Caco-2 (cell line): ENCODE results near the gene FAM131B. TPM values are rescaled to one million over a fixed set of nuclear protein-coding genes. Genes with fewer than 3 reads are reported as not detected.

Source experiments
- BruUV-seq: library from RNA; stranded (reverse); fragments of 400-500 nt; replicated peaks from 2 replicates; lab custom pipeline; 2021; lab: Mats Ljungman, UMichigan
- CTCF ChIA-PET: fragments of 300-600 bp; sonication (Branson Sonifier 250); formaldehyde crosslinking; loops from one replicate; lab custom pipeline; 2022; ENCODE audit warnings: antibody characterized with exemption; lab: Charles Lee
- POLR2A ChIA-PET: fragments of 300-600 bp; sonication (Branson Sonifier 250); formaldehyde crosslinking; loops from one replicate; lab custom pipeline; 2022; ENCODE audit warnings: antibody characterized with exemption; lab: Charles Lee
- DNase-seq, 2 experiments: peaks; one replicate each; pipeline versions ENCODE4 v3.0.0 to v3.0.0-alpha.2; 2020 to 2022
- H3K27me3 ChIP-seq: replicated peaks from 2 replicates; pipeline ENCODE4 v1.6.0; 2011; ENCODE audit warnings: low read length; ENCODE audit not compliant: control insufficient read depth, insufficient read depth
- H3K36me3 ChIP-seq: 2 replicates; pipeline ENCODE4 v1.5.1; 2011; ENCODE audit warnings: low read length; ENCODE audit not compliant: control insufficient read depth, insufficient read depth
- H3K4me1 ChIP-seq: fragments of 250-450 bp; sonication (Bioruptor Pico); 2 replicates; pipeline ENCODE4 v1.5.1; 2020; ENCODE audit warnings: mild to moderate bottlenecking
- H3K4me3 ChIP-seq: 2 replicates; pipeline ENCODE4 v1.5.1; 2011; ENCODE audit warnings: low read depth, mild to moderate bottlenecking, control low read depth, low read length
- H3K9me3 ChIP-seq: fragments of 250-450 bp; sonication (Bioruptor Pico); 2 replicates; pipeline ENCODE4 v1.5.1; 2020; ENCODE audit warnings: mild to moderate bottlenecking, moderate library complexity
- H3K27ac Mint-ChIP-seq: one replicate; pipeline ENCODE4 v1.8.0; 2022; ENCODE audit warnings: mixed read lengths; ENCODE audit not compliant: unreplicated experiment
- H3K27me3 Mint-ChIP-seq: one replicate; pipeline ENCODE4 v1.8.0; 2022; ENCODE audit warnings: mixed read lengths; ENCODE audit not compliant: insufficient read depth, unreplicated experiment
- H3K36me3 Mint-ChIP-seq: one replicate; pipeline ENCODE4 v1.8.0; 2022; ENCODE audit warnings: mild to moderate bottlenecking, mixed read lengths; ENCODE audit not compliant: insufficient read depth, unreplicated experiment
- H3K4me1 Mint-ChIP-seq: one replicate; pipeline ENCODE4 v1.8.0; 2022; ENCODE audit warnings: low read depth, mixed read lengths; ENCODE audit not compliant: unreplicated experiment
- H3K4me3 Mint-ChIP-seq: one replicate; pipeline ENCODE4 v1.8.0; 2022; ENCODE audit warnings: mild to moderate bottlenecking, moderate library complexity, mixed read lengths; ENCODE audit not compliant: unreplicated experiment
- H3K9me3 Mint-ChIP-seq: one replicate; pipeline ENCODE4 v1.8.0; 2022; ENCODE audit warnings: mixed read lengths; ENCODE audit not compliant: unreplicated experiment
- intact Hi-C: fragments of 100-400 bp; cut with micrococcal nuclease; formaldehyde crosslinking; loops from one replicate; pipeline ENCODE4 v1.10.0; 2022; ENCODE audit not compliant: unreplicated experiment
- total RNA-seq: library from RNA; stranded (reverse); gene quantifications from 2 replicates; pipeline ENCODE4 v1.2.3, GENCODE V29; 2022
- TF ChIP-seq, protein P1 (sequence below), 2 experiments: fragments of 200-600 bp in 1 of 2; IDR thresholded peaks; 1 replicate in 1 of 2; 2 replicates in 1 of 2; pipeline versions ENCODE4 v1.5.1 to v1.8.0; 2011 to 2022; ENCODE audit warnings: antibody characterized with exemption in 1 of 2, control low read depth in 1 of 2, inconsistent platforms in 1 of 2, low read depth in 1 of 2, low read length in 1 of 2, mild to moderate bottlenecking in 1 of 2, moderate library complexity in 1 of 2; ENCODE audit not compliant: insufficient read depth in 1 of 2, severe bottlenecking in 1 of 2, unreplicated experiment in 1 of 2

Gene FAM131B
- total RNA-seq, 1 experiment from 2014 or later = 22.3 TPM

GRCh38 chr7:143410521-143411004 lies 48.0 kb upstream of the FAM131B start:
- H3K36me3 Mint-ChIP-seq = peaks cover 12% of the 10 kb centered on the region
- no peak overlapping the region for H3K4me3 ChIP-seq
- H3K4me1 ChIP-seq = peaks cover 49% of the 10 kb centered on the region
- intact Hi-C loops = no loop called here
- no peaks in the 10 kb centered on the region for H3K9me3 ChIP-seq
- no TSS peak for BruUV-seq
- ChIA-PET POLR2A (no interaction called here), CTCF (no interaction called here)
- peak overlapping the region; percentile 16 for H3K27ac Mint-ChIP-seq
- DNase-seq = no peak
- H3K9me3 Mint-ChIP-seq = no peaks in the 10 kb centered on the region
- no peaks in the 10 kb centered on the region for H3K36me3 ChIP-seq
- TF ChIP-seq, protein P1, sequence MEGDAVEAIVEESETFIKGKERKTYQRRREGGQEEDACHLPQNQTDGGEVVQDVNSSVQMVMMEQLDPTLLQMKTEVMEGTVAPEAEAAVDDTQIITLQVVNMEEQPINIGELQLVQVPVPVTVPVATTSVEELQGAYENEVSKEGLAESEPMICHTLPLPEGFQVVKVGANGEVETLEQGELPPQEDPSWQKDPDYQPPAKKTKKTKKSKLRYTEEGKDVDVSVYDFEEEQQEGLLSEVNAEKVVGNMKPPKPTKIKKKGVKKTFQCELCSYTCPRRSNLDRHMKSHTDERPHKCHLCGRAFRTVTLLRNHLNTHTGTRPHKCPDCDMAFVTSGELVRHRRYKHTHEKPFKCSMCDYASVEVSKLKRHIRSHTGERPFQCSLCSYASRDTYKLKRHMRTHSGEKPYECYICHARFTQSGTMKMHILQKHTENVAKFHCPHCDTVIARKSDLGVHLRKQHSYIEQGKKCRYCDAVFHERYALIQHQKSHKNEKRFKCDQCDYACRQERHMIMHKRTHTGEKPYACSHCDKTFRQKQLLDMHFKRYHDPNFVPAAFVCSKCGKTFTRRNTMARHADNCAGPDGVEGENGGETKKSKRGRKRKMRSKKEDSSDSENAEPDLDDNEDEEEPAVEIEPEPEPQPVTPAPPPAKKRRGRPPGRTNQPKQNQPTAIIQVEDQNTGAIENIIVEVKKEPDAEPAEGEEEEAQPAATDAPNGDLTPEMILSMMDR (IDR thresholded peaks at IDR 0.05; ENCODE audit: insufficient read depth in 1 of 2, low read depth in 1 of 2, low read length in 1 of 2, severe bottlenecking in 1 of 2, unreplicated experiment in 1 of 2) = no peak
- H3K27me3 ChIP-seq = no peaks in the 10 kb centered on the region
- H3K4me1 Mint-ChIP-seq = peaks cover 73% of the 10 kb centered on the region
- H3K4me3 Mint-ChIP-seq = no peak overlapping the region
- no peaks in the 10 kb centered on the region for H3K27me3 Mint-ChIP-seq

DNA sequence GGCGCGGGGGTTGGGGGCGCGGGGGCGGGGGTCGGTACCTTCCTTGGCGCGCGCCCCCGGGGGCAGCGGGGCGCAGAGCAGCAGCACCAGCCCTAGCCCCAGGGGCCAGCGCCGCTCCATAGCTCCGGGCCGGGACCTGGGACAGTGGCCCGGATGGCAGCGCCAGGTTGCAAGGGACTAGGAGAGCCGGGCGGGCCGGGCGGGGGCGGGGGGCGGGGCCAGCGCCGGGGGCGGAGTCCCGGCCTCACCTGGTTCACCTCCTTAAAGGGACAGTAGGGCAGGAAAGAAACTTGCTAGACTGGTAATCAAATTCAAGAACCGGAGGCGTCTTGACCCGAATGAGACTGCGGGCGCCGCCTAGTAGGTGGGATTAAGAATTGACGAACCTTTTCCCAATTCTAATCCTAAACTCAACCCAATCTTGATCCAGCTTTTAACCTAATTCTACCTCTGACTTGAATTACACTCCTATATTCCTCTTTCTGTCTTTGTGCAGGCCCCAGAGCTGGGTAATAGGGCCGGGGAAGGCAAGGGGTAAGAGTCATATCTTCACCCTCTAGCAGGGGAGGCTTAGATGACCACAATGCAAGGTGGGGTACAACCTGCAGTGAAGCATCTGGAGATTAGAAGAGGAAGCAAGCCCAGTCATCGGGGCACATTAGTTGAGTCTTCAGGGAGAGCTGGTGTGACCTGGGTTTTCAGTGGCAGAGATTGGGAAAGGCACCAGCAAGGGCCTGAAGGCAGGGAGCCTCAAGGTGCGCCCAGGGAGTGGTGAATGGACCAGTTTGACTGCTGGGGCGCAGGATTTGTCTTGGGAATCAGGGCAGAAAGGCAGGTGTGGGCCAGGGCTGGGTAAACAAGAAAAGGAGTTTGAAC lies 46.4 kb upstream of the FAM131B start, which contains the start of gene EPHA1:
Gene EPHA1 (minus strand): TSS at position 171 of the 876 bp plus-strand sequence. CDS start 51 bp downstream, at position 120.
- DNase-seq = peak; percentile 86 to 88
- Mint-ChIP-seq H3K4me1 (peaks cover 68% of the 10 kb centered on the region), H3K9me3 (no peaks in the 10 kb centered on the region), H3K36me3 (peaks cover 19% of the 10 kb centered on the region), H3K27me3 (no peaks in the 10 kb centered on the region), H3K27ac (peak within 1 kb of the TSS; percentile 86), H3K4me3 (peak within 1 kb of the TSS; percentile 86)
- POLR2A ChIA-PET = interaction anchor here (0.7 to 1.5 kb wide), 4 partner anchors 13 to 113 kb away, joined by 3 to 4 read pairs (median 3); no protein-coding TSS in a partner anchor
- TF ChIP-seq, protein P1 (IDR thresholded peaks at IDR 0.05; ENCODE audit: insufficient read depth in 1 of 2, low read depth in 1 of 2, low read length in 1 of 2, severe bottlenecking in 1 of 2, unreplicated experiment in 1 of 2) = peak; percentile 68 to 87
- Histone ChIP-seq H3K36me3 (peaks cover 1% of the 10 kb centered on the region; the same call in 1 of the 2 replicates), H3K9me3 (no peaks in the 10 kb centered on the region), H3K4me3 (peak within 1 kb of the TSS; percentile 59), H3K27me3 (no peaks in the 10 kb centered on the region), H3K4me1 (peaks cover 49% of the 10 kb centered on the region)
- CTCF ChIA-PET = interaction anchor here (0.6 to 2.0 kb wide), 12 partner anchors 21 to 1271 kb away, joined by 3 to 6 read pairs (median 3); partner anchors contain the start of gene FAM131B
- BruUV-seq = no TSS peak
- intact Hi-C loops = loop anchor here (1.0 to 5.0 kb wide), 4 partner anchors 22 to 168 kb away; no protein-coding TSS in a partner anchor

DNA sequence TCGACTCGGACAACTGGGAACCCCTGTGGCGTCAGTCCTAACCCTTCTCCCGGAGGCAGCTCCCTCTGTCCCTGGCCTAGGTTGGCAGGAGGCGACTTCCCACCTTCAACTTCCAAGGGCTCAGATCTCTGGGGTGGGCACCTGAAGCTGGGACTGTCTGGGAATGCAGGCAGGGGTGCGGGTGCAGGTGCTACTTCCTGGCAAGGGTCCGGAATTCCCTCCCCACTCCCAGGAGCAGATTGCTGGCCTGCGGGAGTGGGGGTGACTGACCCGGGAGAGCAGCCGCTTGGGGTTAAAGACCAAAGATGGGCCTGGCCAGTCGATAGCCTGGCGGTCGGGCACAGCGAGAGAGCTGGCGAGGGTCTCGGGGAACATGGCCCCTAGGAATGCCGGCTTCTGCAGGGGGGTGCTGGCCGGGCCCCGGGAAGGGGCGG lies 45.8 kb upstream of the FAM131B start:
- peaks cover 45% of the 10 kb centered on the region for H3K4me1 ChIP-seq
- peaks cover 65% of the 10 kb centered on the region for H3K4me1 Mint-ChIP-seq
- TF ChIP-seq, protein P1 (IDR thresholded peaks at IDR 0.05; ENCODE audit: insufficient read depth in 1 of 2, low read depth in 1 of 2, low read length in 1 of 2, severe bottlenecking in 1 of 2, unreplicated experiment in 1 of 2) = no peak
- no TSS peak for BruUV-seq
- H3K4me3 ChIP-seq = peak overlapping the region; percentile 59
- peaks cover 1% of the 10 kb centered on the region; the same call in 1 of the 2 replicates for H3K36me3 ChIP-seq
- CTCF ChIA-PET = interaction anchor here (0.6 to 2.0 kb wide), 14 partner anchors 17 to 1270 kb away, joined by 3 to 14 read pairs (median 3); partner anchors contain the start of gene FAM131B
- no peaks in the 10 kb centered on the region for H3K9me3 Mint-ChIP-seq
- intact Hi-C loops = loop anchor here (1.0 to 5.0 kb wide), 4 partner anchors 21 to 167 kb away; no protein-coding TSS in a partner anchor
- DNase-seq = peak in 1 of 2 experiments; percentile 47
- H3K27me3 Mint-ChIP-seq = no peaks in the 10 kb centered on the region
- no peaks in the 10 kb centered on the region for H3K9me3 ChIP-seq
- peaks cover 19% of the 10 kb centered on the region for H3K36me3 Mint-ChIP-seq
- peak overlapping the region; percentile 86 for H3K4me3 Mint-ChIP-seq
- POLR2A ChIA-PET = interaction anchor here (0.7 to 1.5 kb wide), 5 partner anchors 12 to 112 kb away, joined by 3 to 4 read pairs (median 3); no protein-coding TSS in a partner anchor
- H3K27ac Mint-ChIP-seq = peak overlapping the region; percentile 86
- no peaks in the 10 kb centered on the region for H3K27me3 ChIP-seq
